Activated naive CD8-positive, alpha-beta T cell treated with anti-CD3 and anti-CD28 coated beads, Interleukin-2, amount 50 U/mL, for 16 hours (primary cell): ENCODE data around the gene SIRPB2.

Experiments used
- DNase-seq: peaks from one replicate; pipeline ENCODE4 v3.0.0-alpha.2; 2020; ENCODE audit warnings: low read depth, low spot score

The SIRPB2 gene

DNA sequence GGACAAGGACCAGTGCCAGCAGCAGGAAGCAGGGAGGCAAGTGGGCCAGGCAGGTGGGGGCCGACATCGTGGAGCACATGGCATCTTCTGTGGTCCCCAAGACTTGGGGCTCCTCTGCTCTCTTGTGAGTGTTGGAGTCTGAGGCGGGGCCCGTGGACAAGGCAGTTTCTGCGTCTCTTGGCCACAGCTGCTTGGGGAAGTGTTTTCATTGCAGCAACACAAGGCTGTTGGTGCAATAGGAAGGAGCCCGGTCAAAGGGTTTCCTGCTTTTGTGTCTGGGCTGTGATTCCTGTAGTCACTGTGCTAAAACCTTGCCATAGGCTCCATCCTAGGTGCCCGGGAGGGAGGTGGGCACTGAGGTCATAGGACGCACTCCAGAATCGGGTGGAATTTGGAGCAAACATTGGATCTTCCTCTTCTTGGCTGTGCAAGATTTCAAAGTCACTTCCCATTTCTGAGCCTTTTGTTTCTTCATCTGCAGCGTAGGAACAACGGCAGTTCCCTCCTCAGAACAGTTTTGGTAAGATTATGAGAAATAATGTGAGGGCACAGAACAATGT lies at the start of gene SIRPB2:
SIRPB2 (minus strand) TSS at position 140 of the 560 bp plus-strand sequence; CDS start at position 79, 61 bp downstream.
- no peak for DNase-seq

DNA sequence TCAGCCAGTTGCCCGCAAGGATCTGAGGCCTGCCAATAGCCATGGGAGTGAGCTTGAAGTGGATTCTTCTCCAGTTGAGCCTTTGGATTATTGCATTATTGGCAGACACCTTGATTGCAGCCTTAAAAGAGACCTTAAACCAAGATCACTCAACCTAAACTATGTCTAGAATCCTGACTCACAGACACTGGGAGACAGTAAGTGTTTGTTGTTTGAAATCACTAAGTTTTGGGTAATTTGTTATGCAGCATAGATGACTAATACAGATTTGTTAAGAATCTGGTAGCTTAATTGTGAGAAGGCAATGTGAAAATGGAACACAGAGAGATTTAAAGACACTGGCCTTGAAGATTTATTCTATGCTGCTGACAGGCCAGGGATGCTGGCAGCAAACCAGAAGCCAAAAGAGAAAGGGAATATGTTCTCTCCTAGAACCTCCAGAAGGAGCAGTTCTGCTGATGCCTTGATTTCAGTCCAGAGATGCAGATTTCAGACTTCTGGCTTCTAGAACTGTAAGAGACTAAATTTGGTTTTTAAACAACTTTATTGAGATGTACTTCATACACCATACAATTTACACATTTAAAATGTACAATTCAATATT lies 48.7 kb upstream of the SIRPB2 start:
- DNase-seq = no peak

DNA sequence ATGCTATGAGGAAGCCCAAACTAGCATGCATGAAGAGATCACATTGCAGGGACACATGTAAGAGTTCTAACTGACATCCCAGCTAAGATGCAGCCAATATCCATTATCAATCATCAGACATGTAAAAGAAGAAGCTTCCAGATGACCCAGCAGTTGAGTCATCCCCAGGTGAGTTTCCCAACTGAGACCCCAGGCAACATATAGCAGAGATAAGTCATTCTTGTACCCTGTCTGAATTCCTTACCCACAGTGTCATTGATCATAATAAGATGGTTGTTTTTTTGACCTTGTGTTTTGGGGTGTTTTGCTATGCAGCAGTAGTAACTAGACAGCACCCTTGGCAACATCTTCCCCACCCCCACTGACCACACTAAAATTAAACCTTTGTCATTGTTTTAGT lies 47.4 kb upstream of the SIRPB2 start:
- DNase-seq = no peak

DNA sequence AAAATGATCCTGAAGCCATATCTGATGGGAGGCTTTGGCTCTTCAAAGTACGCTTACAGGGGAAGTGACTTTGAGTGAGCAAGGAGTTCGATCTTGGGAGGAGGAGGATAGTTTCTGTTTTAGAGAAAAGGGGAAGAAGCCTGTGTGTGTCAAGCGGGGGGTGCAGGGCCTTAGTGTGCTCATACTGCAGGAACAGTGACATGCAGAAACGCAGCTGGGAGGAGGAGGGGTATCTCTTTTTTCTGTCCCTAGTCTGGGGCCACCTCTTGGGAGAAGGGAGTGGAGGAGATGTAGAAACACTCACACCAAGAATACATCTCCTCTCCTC lies 46.5 kb upstream of the SIRPB2 start:
- DNase-seq = no peak

DNA sequence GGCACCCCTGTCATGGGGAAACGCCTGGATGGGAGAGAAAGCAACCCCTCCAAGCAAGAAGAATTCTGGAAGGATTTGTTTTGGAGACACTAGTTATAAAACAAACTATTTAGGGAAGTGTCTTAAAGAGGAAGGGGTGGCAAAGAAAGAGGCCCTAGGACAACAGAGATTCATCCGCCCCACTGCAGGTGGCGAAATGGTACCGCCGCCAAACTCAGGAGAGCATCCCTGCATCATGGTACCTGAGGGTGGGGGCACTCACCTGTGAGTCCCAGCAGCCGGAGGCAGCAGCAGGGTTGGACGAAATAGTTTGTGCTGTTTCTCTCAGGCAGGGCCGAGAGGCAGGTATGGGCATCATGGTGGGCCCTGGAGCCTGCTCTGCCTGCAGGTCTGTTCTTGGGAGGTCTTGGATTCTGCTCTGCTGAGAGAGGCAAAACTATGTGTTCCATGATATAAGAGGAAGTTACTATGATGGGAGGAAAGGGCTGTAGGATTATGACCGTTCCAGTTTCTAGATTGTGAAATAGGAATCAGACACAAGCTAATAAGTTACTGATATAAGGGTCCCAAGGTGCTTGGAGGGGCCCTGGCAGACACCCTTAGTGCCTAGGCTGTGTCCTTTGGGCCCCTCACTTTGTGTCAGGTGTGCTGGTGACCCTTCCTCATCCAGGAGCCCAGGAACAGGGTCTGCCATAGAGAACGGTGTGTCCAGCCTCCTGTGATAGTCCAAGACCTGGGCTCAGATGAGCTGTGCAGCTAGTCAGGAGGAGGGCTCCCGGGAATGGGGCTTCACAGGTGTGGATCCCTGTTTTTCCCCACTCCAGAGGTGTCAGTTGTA lies 45.9 kb upstream of the SIRPB2 start:
- no peak for DNase-seq

GRCh38 chr20:1535420-1536175 lies 44.4 kb upstream of the SIRPB2 start:
- no peak for DNase-seq

GRCh38 chr20:1534526-1534925 lies 43.3 kb upstream of the SIRPB2 start:
- no peak for DNase-seq

DNA sequence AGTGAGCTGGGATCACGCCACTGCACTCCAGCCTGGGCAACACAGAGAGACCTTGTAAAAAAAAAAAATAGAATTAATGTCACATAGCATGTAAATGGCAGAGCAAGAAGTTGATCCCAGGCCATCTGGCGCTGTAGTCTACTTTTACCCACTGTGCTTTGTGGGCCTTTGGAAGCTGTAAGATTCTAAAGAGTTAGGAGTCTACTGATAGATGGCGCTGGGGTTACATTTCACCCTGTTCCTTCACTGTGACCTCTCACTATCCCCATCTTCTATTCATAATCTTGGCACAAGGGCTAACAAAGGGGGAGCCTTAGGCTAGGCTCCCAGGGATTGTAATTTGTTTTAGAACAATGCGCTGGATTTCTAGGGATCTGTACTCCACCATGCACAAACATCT lies 41.8 kb upstream of the SIRPB2 start:
- DNase-seq = no peak

- no peak for DNase-seq
Measured at GRCh38 chr20:1528811-1529210, 37.6 kb upstream of the SIRPB2 start.

DNA sequence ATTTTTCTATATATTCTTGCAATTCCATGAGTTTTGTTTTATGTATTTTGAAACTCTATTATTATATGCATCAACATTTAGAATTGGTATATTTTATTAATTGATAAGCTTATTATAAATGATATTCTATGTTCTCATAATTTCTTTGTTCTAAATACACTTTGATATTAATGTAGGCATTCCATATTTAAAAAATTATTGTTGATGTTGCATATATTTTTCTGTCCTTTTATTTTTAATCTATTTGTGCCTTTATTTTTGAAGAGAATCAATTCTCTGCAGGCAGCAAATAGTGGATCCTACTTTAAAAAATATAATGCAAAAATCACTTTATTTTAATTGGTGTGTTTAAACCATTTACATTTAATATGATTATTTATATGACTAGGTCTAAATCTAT lies 36.7 kb upstream of the SIRPB2 start:
- no peak for DNase-seq

- no peak for DNase-seq
Measured at GRCh38 chr20:1526896-1527295, 35.7 kb upstream of the SIRPB2 start.

DNA sequence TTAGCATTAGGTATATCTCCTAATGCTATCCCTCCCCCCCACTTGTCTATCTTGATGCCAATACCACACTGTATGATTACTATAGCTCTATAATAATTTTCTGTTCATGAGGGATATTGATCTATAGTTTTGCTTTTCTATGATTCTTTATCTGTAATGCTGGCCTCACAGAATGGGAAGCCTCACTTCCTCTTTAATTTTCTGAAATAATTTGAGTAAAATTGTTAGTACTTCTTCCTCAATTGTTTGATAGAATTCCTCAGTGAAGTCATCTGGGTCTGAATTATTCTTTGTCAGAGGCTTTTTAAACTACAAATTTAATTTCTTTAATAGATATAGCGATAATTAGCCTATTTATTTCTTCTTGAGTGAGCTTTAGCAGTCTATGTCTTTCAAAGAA lies 35.1 kb upstream of the SIRPB2 start:
- DNase-seq = no peak

- DNase-seq = no peak
Measured at GRCh38 chr20:1524004-1524403, 32.8 kb upstream of the SIRPB2 start.

DNA sequence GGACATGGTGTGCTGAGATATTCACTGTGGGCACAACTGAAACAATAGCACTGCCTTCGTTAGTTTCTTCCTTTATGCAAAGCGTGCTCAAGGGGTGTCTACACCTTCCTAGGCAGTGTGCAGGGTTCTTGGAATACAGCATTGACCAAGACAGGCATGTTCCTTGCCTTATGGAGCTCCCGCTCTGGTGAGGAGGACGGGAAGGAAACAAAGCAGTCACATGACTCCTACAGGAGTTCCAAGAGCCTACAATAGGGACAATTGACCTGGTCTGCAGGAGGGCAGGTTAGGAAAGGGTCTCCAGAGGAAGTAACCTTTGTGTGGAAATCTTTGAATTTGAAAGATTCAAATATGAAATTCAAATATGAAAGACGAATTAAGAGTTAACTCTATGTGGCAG lies 25.8 kb upstream of the SIRPB2 start:
- no peak for DNase-seq

- no peak for DNase-seq
Measured at GRCh38 chr20:1513801-1514200, 22.6 kb upstream of the SIRPB2 start.

- DNase-seq = no peak
Measured at GRCh38 chr20:1509237-1509636, 18.0 kb upstream of the SIRPB2 start.

DNA sequence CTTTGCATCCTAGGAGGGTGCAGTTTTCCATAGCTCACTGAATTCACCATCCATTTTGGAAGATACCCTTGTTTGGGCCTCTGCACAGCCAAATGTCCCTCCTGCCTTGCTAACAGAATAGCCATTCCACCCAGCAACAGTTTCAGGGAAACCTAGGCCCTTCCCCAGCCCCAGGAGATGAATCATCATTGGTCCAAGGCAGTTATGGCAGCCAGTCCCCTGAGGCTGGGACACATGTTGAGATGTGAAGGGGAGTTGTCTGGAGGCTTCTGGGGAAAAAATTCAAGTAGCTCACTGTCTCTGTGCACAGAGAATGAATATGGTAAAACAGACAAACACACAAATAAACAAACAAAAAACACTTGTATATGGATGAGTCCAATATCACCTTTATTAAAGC lies 17.4 kb upstream of the SIRPB2 start:
- no peak for DNase-seq

DNA sequence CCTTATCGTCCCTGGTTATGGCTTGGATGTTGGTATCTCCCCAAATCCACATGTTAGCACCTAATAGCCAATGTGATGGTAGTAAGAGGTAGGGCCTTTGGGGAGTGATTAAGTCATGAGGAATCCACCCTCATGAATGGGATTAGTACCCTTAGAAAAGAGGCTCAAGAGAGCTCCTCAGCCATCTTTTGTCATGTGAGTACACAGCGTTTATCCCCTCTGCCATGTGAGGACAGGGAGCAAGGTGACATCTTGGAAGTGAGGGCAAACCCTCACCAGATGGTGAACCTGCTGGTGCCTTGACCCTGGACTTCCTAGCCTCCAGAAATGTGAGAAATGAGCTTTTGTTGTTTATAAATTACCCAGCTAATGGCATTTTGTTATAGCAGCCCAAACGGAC lies 16.1 kb upstream of the SIRPB2 start:
- DNase-seq = no peak

DNA sequence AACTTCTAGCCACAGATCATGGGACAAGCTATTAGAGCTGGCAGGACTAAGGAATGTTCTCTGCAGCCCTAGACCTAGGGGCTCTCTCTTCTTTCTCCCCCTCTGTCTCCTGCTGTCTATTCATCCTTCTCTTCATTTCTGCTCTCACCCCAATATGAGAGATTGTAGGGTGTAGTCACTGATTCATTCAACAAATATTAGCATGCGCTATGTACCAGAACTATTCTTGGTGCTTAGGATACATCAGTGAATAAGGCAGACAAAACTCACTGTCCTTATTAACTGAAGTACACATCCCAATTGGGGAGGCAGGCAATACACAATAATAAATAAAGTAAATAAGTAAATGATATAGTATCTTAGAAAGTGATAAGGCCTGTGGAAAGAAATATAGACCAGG lies 14.7 kb upstream of the SIRPB2 start:
- no peak for DNase-seq

GRCh38 chr20:1505361-1505760 lies 14.1 kb upstream of the SIRPB2 start:
- no peak for DNase-seq

GRCh38 chr20:1503564-1504227 lies 12.5 kb upstream of the SIRPB2 start:
- DNase-seq = peak; percentile 48

DNA sequence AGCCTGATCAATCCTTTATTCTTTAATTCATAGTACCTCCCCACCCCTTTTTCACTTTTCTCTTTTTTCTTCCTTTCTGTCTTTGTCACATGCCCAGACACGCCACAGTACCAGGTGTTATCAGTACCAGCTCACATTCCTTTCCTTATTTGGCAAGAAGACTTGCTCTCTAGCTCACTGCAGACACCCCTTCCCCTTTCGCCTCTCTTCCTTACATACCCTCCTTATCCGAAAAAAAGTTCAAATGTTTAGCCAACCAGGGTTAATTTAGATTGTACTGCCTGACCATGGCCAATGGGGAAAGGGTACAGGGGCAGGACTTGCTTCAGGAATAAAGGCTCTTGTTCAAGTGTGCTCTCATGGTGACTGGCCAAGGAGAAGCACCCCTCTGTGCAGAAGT lies 9.3 kb upstream of the SIRPB2 start:
- no peak for DNase-seq
